Measurements from ENCODE around the gene GRHL3. TPM values are rescaled to one million over a fixed set of nuclear protein-coding genes. Genes with fewer than 3 reads are reported as not detected.

GRHL3 gene
- total and polyA plus RNA-seq, 4 donors, result 0.23 to 0.95 (median 0.35) TPM

DNA sequence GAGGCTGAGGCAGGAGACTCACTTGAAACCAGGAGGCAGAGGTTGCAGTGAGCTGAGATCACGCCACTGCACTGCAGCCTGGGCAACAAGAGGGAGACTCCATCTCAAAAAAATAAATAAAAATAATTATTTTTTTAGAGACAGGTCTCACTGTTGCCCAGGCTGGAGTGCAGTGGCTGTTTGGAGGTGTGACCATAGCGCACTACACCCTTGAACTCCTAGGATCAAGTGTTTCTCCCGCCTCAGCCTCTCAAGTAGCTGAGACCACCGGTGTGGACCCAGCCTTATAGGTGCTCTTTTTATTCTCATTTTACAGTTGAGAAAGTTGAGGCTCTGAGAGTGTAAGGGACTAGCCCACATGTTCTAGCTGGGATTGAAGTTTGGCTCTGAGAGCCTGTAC lies 15.6 kb upstream of the GRHL3 start:
- H3K4me1 ChIP-seq (ENCODE audit: control insufficient read depth in 5 of 5, insufficient read depth in 5 of 5, low read length in 5 of 5), result peaks cover 0 to 10% (median 0%) of the 10 kb centered on the region in 5 donors
- H3K9ac ChIP-seq (ENCODE audit: insufficient read depth in 1 of 2, low read length in 2 of 2), result no peak overlapping the region
- 81 to 92% methylated on average over 4 of the region's 4 CpGs for WGBS, 2 donors
- DNase-seq (no peak), ATAC-seq (ENCODE audit: insufficient read depth, low FRiP score) (no peak)
- TF ChIP-seq, protein P1, sequence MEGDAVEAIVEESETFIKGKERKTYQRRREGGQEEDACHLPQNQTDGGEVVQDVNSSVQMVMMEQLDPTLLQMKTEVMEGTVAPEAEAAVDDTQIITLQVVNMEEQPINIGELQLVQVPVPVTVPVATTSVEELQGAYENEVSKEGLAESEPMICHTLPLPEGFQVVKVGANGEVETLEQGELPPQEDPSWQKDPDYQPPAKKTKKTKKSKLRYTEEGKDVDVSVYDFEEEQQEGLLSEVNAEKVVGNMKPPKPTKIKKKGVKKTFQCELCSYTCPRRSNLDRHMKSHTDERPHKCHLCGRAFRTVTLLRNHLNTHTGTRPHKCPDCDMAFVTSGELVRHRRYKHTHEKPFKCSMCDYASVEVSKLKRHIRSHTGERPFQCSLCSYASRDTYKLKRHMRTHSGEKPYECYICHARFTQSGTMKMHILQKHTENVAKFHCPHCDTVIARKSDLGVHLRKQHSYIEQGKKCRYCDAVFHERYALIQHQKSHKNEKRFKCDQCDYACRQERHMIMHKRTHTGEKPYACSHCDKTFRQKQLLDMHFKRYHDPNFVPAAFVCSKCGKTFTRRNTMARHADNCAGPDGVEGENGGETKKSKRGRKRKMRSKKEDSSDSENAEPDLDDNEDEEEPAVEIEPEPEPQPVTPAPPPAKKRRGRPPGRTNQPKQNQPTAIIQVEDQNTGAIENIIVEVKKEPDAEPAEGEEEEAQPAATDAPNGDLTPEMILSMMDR (IDR thresholded peaks at IDR 0.05; ENCODE audit: control extremely low read depth, extremely low read depth), result no peak
- peaks cover 0 to 8% (median 5%) of the 10 kb centered on the region in 3 donors for H3K27me3 ChIP-seq (ENCODE audit: control insufficient read depth in 3 of 3, insufficient read depth in 3 of 3, low read length in 2 of 3)
- H3K27ac ChIP-seq (ENCODE audit: low read depth in 1 of 2, low read length in 1 of 2), result no peak overlapping the region
- H3K9me3 ChIP-seq (ENCODE audit: control insufficient read depth in 4 of 4, insufficient read depth in 3 of 4, low read length in 3 of 4), result no peaks in the 10 kb centered on the region
- no peaks in the 10 kb centered on the region for H3K36me3 ChIP-seq (ENCODE audit: control insufficient read depth in 4 of 4, insufficient read depth in 4 of 4, low read length in 4 of 4)
- H3K4me3 ChIP-seq, result no peak overlapping the region

DNA sequence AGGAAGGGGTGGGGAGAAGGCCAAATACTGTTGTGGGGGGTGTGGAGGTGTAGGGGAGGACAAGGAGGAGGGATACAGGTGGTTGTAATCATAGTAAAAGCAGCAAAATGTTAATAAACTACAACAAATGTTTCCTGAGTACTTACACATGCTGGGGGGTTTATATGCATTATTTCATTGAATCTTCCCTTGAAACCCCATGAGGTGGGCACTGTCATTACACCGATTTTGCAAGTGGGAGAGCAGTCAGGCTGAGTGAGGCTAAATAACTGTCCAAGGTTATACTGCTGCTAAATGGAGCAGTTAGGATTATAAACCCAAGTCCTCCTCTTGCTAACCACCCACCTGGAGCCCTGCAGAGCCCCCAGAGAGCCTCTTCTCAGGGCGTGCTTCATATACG lies 14.4 kb upstream of the GRHL3 start:
- TF ChIP-seq, protein P1 (IDR thresholded peaks at IDR 0.05; ENCODE audit: control extremely low read depth, extremely low read depth), result no peak
- H3K4me1 ChIP-seq (ENCODE audit: control insufficient read depth in 5 of 5, insufficient read depth in 5 of 5, low read length in 5 of 5), result peaks cover 0 to 10% (median 0%) of the 10 kb centered on the region in 5 donors
- no peak for DNase-seq
- H3K4me3 ChIP-seq, result no peak overlapping the region
- H3K27me3 ChIP-seq (ENCODE audit: control insufficient read depth in 3 of 3, insufficient read depth in 3 of 3, low read length in 2 of 3), result peaks cover 0 to 5% (median 5%) of the 10 kb centered on the region in 3 donors
- H3K36me3 ChIP-seq (ENCODE audit: control insufficient read depth in 4 of 4, insufficient read depth in 4 of 4, low read length in 4 of 4), result no peaks in the 10 kb centered on the region
- no peak overlapping the region for H3K9ac ChIP-seq (ENCODE audit: insufficient read depth in 1 of 2, low read length in 2 of 2)
- no peak for ATAC-seq (ENCODE audit: insufficient read depth, low FRiP score)
- WGBS, 2 donors, result 85 to 91% methylated on average over 3 of the region's 3 CpGs
- no peak overlapping the region for H3K27ac ChIP-seq (ENCODE audit: low read depth in 1 of 2, low read length in 1 of 2)
- no peaks in the 10 kb centered on the region for H3K9me3 ChIP-seq (ENCODE audit: control insufficient read depth in 4 of 4, insufficient read depth in 3 of 4, low read length in 3 of 4)

DNA sequence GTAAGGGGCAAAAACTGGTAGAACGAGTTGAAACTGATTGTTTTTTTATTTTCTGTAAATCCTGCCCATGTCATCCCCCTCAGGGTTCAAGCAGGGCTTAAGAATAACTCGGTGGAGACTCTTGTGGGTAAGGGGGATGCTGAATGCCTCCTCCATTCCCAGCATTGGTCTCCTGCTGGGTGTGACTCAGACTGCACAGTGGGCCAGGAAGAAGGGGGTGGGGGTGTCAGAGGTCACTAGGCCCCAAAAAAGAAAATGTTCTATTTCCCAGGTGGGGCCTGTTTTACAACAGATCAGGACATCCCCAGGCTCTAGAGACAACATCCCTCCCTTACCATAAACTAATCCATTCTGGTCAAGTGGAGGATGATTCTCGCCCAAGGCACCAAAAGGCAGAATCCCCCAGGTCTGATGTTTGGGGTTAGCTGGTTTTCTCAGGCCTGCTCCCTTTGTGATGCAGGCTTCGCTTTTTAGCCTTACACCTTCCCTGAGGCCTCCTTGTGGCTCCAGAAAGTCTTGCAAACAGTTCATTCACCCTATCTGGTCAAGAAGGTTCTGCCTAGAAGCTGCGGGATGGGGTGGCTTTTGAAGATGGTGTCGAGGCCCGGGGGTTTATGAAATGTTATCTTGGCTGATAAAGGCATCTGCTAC lies 10.7 kb upstream of the GRHL3 start:
- DNase-seq, result peak in 1 of 3 donors; percentile 23
- H3K27ac ChIP-seq (ENCODE audit: low read depth in 1 of 2, low read length in 1 of 2), result no peak overlapping the region
- H3K27me3 ChIP-seq (ENCODE audit: control insufficient read depth in 3 of 3, insufficient read depth in 3 of 3, low read length in 2 of 3), result peaks cover 0 to 5% (median 5%) of the 10 kb centered on the region in 3 donors
- no peaks in the 10 kb centered on the region for H3K9me3 ChIP-seq (ENCODE audit: control insufficient read depth in 4 of 4, insufficient read depth in 3 of 4, low read length in 3 of 4)
- H3K4me3 ChIP-seq, result no peak overlapping the region
- TF ChIP-seq, protein P1 (IDR thresholded peaks at IDR 0.05; ENCODE audit: control extremely low read depth, extremely low read depth), result no peak
- WGBS, 2 donors, result 86 to 90% methylated on average over 7 of the region's 7 CpGs
- H3K36me3 ChIP-seq (ENCODE audit: control insufficient read depth in 4 of 4, insufficient read depth in 4 of 4, low read length in 4 of 4), result no peaks in the 10 kb centered on the region
- no peak overlapping the region for H3K9ac ChIP-seq (ENCODE audit: insufficient read depth in 1 of 2, low read length in 2 of 2)
- no peaks in the 10 kb centered on the region for H3K4me1 ChIP-seq (ENCODE audit: control insufficient read depth in 5 of 5, insufficient read depth in 5 of 5, low read length in 5 of 5)
- no peak for ATAC-seq (ENCODE audit: insufficient read depth, low FRiP score)
